ENCODE results near the gene RNU5D-1.

Gene RNU5D-1

DNA sequence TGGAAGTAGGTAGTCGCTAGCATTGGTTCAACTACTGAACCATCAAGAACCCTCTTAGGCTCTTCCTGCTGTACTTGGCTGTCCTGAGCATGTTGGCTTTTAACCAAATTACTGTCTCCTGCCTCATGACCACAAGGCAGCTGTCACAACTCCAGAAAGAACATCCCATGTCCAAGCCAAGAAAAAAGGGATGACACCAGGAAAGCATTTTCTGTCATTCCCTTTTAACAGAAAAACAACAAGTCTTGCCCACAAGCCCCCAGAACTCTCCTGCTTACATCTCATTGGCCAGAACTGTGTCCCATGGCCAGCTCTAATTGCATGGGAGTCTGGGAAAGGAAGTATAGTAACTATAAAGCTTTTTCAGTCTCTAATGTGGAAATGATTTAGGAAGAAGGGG, 2.4 kb upstream of the RNU5D-1 start:
- H3K4me3 ChIP-seq (ENCODE audit: low read depth, low read length): no peak overlapping the region
- TF ChIP-seq CTCF (IDR thresholded peaks at IDR 0.05; ENCODE audit: low read depth, low read length, missing control alignments): no peak
- no peak for DNase-seq (ENCODE audit: low read depth)
- in situ Hi-C loops (cut with HindIII; ENCODE audit: low sequenced_read_pairs): no loop called here

DNA sequence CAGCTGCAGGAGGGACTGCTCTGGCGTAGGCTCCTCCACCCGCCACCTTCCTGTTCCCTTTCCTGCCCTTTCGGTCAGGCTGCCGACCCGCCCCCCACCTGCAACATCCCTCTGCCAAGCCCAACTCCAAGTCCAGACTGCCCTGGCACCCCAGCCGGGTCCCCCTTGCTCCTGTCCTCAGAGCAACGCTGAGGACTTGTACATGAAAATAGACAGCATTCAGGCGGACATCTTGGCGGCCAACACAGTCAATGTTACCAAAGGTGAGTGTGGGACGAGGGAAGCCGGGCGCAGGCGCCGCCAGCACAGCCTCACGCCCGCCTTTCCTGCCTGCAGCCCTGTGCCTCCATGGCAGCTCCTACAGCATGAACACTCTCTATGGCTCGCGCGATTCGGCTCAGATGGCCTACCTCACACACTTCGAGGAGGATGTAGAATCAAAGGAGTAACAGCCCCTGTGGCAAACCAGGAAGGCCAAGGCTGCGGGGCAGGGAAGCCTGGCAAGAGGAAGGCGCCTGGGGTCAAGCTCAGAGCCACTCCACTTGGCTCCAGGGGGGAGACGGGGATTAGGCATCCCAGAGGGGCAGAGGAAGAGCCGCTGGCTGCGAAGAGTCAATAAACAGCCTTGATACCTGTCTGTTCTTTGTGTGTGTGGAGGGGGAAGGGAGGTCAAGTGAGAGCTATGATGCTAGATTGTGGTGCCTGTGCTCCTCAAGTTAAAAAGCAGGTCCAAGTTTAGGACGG, 5.8 kb downstream of the RNU5D-1 start:
- no peak for DNase-seq (ENCODE audit: low read depth)
- no peak for TF ChIP-seq CTCF (IDR thresholded peaks at IDR 0.05; ENCODE audit: low read depth, low read length, missing control alignments)
- H3K4me3 ChIP-seq (ENCODE audit: low read depth, low read length): no peak overlapping the region
- in situ Hi-C loops (cut with HindIII; ENCODE audit: low sequenced_read_pairs): no loop called here

DNA sequence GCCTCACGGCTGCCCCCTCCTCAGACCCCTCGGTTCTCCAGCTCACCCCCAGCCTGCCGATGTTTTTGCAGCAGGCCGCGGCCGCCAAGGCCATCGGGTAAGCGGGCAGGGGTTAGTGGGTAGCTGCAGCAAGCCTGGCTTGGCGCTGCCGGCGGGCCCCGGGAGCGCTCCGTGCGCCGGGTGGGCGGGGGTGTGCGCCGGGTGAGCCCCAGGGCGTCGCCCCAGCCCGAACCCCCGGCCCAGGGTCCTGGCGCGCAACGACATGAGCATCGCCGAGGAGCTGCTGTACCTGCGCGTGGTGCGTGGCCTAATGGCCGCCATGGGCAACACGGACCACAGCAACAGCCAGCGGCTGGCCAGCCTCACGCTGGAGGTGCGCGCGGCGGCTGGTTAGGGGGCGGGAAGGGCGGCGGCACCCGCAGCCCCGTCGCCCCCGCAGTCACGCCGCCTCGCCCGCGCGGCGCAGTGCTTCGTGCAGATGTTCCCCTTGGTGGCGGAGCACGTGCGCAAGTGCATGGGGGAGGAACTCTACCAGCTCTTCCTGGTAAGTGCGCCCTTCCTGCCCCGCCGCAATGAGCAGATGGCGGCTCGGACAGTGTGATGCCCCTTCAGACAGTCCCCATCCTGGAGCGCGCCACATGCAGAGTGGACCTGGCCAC, 6.5 kb downstream of the RNU5D-1 start:
- TF ChIP-seq CTCF (IDR thresholded peaks at IDR 0.05; ENCODE audit: low read depth, low read length, missing control alignments): no peak
- in situ Hi-C loops (cut with HindIII; ENCODE audit: low sequenced_read_pairs): no loop called here
- no peak for DNase-seq (ENCODE audit: low read depth)
- no peak overlapping the region for H3K4me3 ChIP-seq (ENCODE audit: low read depth, low read length)

GRCh38 chr1:44723496-44724295, 7.3 kb downstream of the RNU5D-1 start:
- H3K4me3 ChIP-seq (ENCODE audit: low read depth, low read length): no peak overlapping the region
- no peak for DNase-seq (ENCODE audit: low read depth)
- in situ Hi-C loops (cut with HindIII; ENCODE audit: low sequenced_read_pairs): no loop called here
- no peak for TF ChIP-seq CTCF (IDR thresholded peaks at IDR 0.05; ENCODE audit: low read depth, low read length, missing control alignments)

DNA sequence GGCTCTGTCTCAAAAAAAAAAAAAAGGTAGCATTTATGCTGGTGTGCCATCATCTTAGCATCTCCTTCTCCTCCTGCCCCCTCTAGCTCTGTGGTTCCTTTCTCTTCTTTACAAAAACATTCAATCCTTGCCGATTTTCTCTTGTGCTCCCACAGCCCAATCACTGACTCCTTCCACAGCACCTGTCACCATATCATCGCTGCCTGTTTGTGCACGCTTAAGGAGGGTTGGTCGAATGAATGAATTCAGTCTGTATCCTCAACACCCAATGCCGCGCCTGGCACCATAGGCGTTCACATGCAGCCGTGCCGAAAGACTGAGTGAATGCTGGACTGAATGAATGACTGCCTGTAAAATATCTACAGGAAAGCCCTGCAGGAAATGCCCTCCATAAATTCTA, 7.9 kb downstream of the RNU5D-1 start:
- no peak for TF ChIP-seq CTCF (IDR thresholded peaks at IDR 0.05; ENCODE audit: low read depth, low read length, missing control alignments)
- DNase-seq (ENCODE audit: low read depth): no peak
- no peak overlapping the region for H3K4me3 ChIP-seq (ENCODE audit: low read depth, low read length)
- in situ Hi-C loops (cut with HindIII; ENCODE audit: low sequenced_read_pairs): no loop called here

- no peak overlapping the region for H3K4me3 ChIP-seq (ENCODE audit: low read depth, low read length)
Measured at GRCh38 chr1:44721485-44722361, 9.2 kb downstream of the RNU5D-1 start.

More at GRCh38 chr1:44721485-44722361, 9.2 kb downstream of the RNU5D-1 start:
- TF ChIP-seq CTCF (IDR thresholded peaks at IDR 0.05; ENCODE audit: low read depth, low read length, missing control alignments): no peak
- DNase-seq (ENCODE audit: low read depth): peak; percentile 80
- in situ Hi-C loops (cut with HindIII; ENCODE audit: low sequenced_read_pairs): no loop called here

All from astrocyte of the cerebellum (primary cell).